ENCODE measurements around the gene ABCC6. TPM values are rescaled to one million over a fixed set of nuclear protein-coding genes. Genes with fewer than 3 reads are reported as not detected.
"Not testable (repeated sequence)": the region's sequence is repeated elsewhere in the genome, so short reads cannot be mapped to it uniquely, and the experiment has no call there.

Gene ABCC6
- polyA plus RNA-seq, 3 donors: 21.2 to 36.2 (median 22.6) TPM

DNA sequence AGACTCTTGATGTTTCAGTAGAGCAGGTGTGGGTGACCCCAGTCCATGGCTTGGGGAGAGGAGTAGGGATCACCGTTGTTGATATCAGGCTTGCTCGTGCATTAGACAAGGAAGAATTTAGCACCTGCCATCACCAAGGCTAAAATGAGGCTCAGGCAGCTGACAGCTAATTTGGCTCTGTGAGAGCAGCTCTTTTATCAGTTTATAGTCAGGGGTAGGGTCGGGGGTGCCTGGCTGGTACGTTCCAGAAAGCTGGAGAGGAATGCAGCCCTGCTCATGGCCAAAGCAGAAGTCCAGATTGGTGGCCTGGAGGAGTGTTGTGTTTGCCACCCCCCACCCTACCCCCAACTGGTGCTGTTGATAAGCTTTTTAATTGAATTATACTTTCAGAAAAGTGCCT lies 17.4 kb upstream of the ABCC6 start:
- DNase-seq: not testable (repeated sequence)

- DNase-seq: not testable (repeated sequence)
Measured at GRCh38 chr16:16237738-16238137, 14.4 kb upstream of the ABCC6 start.

GRCh38 chr16:16237071-16237470 lies 13.8 kb upstream of the ABCC6 start:
- DNase-seq: not testable (repeated sequence)

DNA sequence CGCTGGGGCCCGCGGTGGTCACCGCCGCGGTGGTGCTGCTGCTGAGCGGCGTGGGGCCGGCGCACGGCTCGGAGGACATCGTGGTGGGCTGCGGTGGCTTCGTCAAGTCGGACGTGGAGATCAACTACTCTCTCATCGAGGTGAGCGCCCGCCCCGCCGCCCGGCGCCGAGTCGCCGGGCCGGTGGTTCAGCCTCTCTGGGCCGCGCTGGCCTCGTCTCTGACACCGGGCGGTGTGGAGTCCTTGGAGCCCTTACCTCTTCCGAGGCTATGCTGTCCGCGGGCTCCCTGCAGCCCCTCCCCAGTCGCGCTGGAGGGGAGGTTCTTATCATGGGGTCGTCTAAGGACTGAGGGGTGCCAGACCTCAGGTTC lies 9.4 kb upstream of the ABCC6 start:
- DNase-seq: not testable (repeated sequence)

- DNase-seq: not testable (repeated sequence)
Measured at GRCh38 chr16:16223662-16224241, 458 bp upstream of the ABCC6 start.

GRCh38 chr16:16221382-16221781 lies 1.9 kb downstream of the ABCC6 start:
- DNase-seq: not testable (repeated sequence)

GRCh38 chr16:16220449-16220848 lies 2.8 kb downstream of the ABCC6 start:
- not testable (repeated sequence) for DNase-seq

- DNase-seq: not testable (repeated sequence)
Measured at GRCh38 chr16:16218787-16219186, 4.5 kb downstream of the ABCC6 start.

- not testable (repeated sequence) for DNase-seq
Measured at GRCh38 chr16:16218349-16218748, 4.9 kb downstream of the ABCC6 start.

DNA sequence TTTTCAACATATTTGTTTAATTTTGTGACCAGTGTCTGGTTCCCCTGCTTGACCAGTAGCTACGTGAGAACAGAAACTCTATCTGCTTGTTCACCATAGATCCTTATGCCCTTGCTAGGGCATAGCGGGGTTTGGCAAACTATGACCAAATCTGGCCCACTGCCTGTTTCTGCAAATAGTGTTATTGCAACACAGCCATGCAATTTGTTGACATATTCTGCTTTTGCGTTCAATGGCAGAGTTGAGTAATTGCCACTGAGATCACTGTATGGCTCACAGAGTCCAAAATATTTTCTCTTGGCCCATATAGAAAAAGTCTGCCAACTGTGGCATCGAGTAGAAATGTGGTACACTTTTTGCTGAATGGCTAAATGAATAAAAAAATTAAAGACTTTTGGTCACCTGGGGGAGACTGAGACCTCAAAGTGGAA lies 9.4 kb downstream of the ABCC6 start:
- not testable (repeated sequence) for DNase-seq

DNA sequence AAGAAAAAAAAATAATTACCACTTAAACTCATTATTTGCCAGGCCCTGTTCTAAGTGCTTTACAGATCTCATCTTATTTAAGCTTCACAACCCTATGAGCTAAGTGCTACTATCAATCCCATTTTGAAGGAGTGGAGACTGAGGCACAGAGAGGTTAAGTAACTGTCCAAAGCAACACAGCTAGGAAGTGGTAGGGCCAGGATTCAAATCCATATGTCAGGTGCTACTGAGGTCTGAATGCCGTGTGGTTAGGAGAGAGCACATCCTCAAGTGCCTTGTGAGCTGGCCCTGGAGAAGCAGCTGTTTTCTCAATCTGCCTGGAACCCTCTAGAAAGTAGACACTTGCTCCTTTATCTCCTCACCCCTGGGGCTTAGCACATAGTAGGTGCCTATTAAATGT lies 11.9 kb downstream of the ABCC6 start:
- not testable (repeated sequence) for DNase-seq

DNA sequence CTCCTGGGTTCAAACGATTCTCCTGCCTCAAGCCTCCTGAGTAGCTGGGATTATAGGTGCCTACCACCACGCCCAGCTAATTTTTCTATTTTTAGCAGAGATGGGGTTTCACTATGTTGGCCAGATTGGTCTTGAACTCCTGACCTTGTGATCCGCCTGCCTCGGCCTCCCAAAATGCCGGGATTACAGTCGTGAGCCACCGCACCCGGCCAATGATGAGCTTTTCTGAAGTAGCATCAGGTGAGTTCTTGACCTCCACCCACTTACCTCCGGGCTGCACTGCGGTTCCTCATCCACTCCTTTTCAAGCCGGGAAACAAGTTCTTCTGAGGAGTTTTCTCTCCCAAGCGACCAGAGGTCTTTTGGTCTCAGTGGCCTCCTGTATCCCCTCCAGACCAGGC lies 14.8 kb downstream of the ABCC6 start:
- not testable (repeated sequence) for DNase-seq

DNA sequence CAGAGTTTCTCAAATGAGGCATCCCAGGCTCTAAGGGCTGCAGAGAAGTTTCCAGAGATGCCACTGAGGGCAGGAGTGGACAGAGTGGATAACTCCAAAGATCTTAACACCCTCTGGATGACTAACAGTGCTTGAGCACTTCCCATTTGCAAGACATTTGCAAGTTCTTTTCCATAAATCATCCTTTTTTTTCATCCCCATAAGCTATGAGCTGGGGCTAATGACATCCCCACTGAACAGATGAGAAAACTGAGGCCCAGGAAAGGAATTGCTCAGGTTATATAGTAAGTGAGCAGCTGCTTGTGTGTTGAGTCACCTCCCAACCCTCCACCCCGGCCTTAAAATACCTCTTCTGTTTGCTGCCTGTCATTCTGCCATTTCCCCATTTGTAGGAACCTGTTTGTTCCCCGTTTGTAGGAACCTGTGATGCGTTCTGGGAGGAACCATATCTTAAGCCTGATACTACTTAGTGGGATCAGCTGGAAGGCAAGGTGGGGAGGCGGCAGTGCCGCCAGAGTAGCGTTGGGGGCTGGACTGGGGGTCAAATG lies 15.4 kb downstream of the ABCC6 start:
- DNase-seq: not testable (repeated sequence)

DNA sequence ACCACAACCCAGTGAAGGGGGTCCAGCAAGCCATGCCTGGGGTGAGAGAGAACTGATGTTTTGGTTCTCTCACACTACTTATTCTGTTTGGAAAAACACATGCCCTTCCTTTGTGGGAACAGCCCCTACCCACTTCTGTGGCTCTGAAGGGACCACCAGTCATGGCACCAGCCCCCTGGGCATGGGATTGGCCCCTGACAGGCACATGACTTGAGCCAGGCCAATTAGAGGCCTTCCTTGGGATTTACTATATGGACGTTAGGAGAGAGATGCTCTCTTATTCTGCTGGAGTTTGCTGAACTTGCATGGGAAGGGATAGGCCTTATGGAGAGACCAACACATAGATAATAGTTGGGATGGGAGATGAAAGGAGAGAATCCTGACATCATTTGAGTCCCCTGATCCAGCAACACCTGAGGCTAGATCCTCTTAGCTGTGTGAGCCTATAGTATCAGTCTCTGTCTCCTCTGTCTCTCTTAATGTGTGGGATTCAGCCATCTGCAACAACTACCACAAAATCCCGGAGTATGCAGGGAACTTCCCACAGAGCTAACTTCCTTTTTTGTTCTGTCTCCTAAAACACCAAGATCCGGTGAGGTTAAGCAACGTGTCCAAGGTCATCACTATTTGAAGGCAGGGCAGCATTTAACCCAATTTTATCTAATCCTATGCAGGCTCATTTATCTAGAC lies 16.1 kb downstream of the ABCC6 start:
- DNase-seq: not testable (repeated sequence)

DNA sequence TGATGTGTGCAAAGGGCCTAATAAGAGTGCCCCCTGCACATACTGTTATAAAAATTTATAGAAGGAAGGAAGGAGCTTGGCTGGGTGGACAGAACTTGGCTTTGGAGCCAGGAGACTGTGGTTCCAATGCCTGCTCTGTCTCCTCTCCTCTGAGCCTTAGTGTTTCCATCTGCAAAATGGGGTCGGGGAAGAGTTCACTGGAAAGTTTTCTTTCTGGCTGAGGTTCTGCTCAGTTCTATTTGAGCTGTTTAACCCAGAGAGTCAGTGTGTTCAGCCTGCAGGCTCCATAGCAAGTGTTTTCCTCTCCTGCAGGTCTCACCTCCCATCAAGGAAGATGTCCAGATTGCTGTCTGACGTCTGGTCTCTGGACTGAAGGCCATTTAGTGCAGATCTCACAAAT lies 17.4 kb downstream of the ABCC6 start:
- DNase-seq: not testable (repeated sequence)

DNA sequence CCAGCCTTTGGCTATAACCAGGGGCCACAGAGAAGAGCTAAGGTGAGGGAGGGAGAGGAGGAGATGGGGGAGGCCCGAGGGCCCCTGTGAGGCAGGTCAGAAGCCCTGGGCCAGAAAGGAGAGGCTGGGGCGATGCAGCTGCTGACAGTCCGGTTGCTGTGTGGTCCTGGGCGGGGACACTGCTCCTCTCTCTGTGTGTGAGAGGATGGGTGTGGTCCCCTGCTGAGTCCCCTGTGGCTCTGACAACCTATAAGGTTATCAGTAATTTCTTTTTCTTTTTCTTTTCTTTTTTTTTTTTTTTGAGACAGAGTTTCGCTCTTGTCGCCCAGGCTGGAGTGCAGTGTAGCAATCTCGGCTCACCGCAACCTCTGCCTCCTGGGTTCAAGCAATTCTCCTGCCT lies 18.7 kb downstream of the ABCC6 start:
- not testable (repeated sequence) for DNase-seq

- DNase-seq: not testable (repeated sequence)
Measured at GRCh38 chr16:16203494-16203893, 19.8 kb downstream of the ABCC6 start.

DNA sequence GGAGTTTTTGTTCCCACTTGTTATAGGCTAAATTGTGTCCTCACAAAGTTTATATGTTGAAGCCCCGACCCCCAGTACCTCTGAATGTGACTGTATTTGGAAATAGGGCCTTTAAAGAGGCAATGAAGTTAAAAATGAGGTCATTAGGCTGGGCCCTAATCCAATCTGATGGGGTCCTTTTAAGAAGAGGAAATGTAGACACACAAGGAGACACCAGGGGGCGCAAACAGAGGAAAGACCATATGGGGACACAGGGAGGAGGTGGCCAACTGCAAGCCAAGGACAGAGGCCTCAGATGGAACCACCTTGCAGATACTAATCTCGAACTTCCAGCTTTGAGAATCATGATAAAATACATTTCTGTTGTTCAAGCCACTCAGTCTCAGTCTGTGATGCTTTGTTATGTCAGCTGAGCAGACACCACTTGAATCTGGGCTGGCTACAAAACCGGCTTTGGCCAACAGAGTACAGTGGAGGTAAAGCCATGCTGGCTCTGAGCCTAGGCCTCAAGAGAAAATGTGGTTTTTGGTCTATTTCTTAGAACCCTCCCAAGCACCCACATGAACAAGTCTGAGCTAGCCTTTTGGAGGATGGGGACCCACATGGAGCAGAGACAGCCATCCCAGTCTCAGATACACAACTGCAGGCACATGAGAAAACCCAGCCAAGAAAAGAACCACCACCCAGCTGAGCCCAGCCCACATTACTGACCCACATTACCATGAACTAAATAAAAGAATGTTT lies 20.7 kb downstream of the ABCC6 start:
- DNase-seq: peak; percentile 15

GRCh38 chr16:16201880-16202279 lies 21.4 kb downstream of the ABCC6 start:
- DNase-seq: not testable (repeated sequence)

DNA sequence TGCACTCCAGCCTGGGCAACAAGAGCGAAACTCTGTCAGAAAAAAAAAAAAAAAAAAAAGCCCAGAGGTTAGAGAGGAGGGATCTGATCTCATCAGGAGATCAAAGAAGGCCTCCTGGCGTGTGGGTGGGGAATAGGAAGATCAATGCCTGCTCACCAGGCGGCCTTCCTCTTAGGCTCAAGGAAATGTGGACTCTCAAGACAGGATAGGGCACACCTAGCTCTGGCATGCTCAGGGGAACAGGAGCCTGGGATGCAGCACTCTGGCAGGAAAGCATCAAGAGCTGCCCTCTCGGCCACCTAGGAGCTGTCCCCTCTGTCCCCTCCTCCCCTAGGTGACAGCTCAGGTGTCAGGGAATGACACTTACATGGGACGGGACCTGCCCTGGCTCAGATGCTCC lies 22.9 kb downstream of the ABCC6 start:
- not testable (repeated sequence) for DNase-seq

- DNase-seq: not testable (repeated sequence)
Measured at GRCh38 chr16:16199428-16199827, 23.9 kb downstream of the ABCC6 start.

- DNase-seq: no peak
Measured at GRCh38 chr16:16197966-16198365, 25.3 kb downstream of the ABCC6 start.

- no peak for DNase-seq
Measured at GRCh38 chr16:16197331-16197730, 26.0 kb downstream of the ABCC6 start.
